Colonic mucosa (tissue), 4 donors: ENCODE results near the gene OSBP. TPM values are rescaled to one million over a fixed set of nuclear protein-coding genes. Genes with fewer than 3 reads are reported as not detected.

Experiments
- DNase-seq: peaks from one replicate; pipeline ENCODE4 v3.0.0-alpha.2; 2020
- H3K27ac ChIP-seq: fragments of 200-600 bp; one replicate; pipeline ENCODE4 v1.8.0; 2021
- H3K27me3 ChIP-seq: fragments of 200-600 bp; one replicate; pipeline ENCODE4 v1.8.0; 2021
- H3K36me3 ChIP-seq: fragments of 200-600 bp; one replicate; pipeline ENCODE4 v1.8.0; 2021
- H3K4me1 ChIP-seq: fragments of 200-600 bp; one replicate; pipeline ENCODE4 v1.8.0; 2021; ENCODE audit warnings: mild to moderate bottlenecking
- H3K4me3 ChIP-seq: fragments of 200-600 bp; one replicate; pipeline ENCODE4 v1.8.0; 2021
- H3K9ac ChIP-seq, 2 donors: one replicate each; pipeline ENCODE4 v1.7.0; 2013; ENCODE audit warnings: control low read depth in 2 of 2, low read depth in 2 of 2, low read length in 2 of 2
- H3K9me3 ChIP-seq: fragments of 200-600 bp; one replicate; pipeline ENCODE4 v1.8.0; 2021
- intact Hi-C: fragments of 100-400 bp; cut with DNase I; formaldehyde crosslinking; loops from one replicate; pipeline ENCODE4 v1.14.1; 2022
- total RNA-seq, 2 donors: library from RNA; stranded (reverse); fragmentation: NEBNext Ultra II Directional in 1 of 2; extraction: Animal tissue kit (Norgen Biotek cat#: 25700) in 1 of 2; gene quantifications; one replicate each; pipeline ENCODE4 v1.2.1, GENCODE V29; 2021
- TF ChIP-seq, protein P1 (sequence below): fragments of 200-600 bp; IDR thresholded peaks from one replicate; pipeline ENCODE4 v1.8.0; 2022; ENCODE audit warnings: antibody characterized with exemption, mild to moderate bottlenecking
- donor health status: healthy.
- donor health status: DM: no; HTN: no; CAD: no.
- donor health status: DM: no; HTN: no; CAD: no.

The OSBP gene
- total RNA-seq, 2 donors from 2014 or later = 57.1 to 64.7 TPM

DNA sequence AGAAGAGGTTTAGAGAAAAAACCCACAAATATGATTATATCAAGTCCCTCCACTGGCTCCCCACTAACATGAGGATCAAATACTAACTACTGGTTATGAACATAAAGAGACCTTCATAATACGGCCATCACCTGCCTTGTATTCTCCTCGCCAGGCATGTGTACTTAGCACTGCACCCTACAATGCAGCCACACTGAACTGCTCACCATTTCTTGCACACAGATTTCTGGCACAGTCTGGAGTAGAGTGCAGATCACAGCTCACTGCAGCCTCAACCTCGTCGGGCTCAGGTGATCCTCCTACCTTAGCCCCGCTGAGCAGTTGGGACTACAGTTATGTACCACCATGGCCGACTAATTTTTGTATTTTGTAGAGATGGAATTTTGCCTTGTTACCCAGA is 13.1 kb downstream of the OSBP start:
- H3K9ac ChIP-seq = no peak overlapping the region
- TF ChIP-seq, protein P1, sequence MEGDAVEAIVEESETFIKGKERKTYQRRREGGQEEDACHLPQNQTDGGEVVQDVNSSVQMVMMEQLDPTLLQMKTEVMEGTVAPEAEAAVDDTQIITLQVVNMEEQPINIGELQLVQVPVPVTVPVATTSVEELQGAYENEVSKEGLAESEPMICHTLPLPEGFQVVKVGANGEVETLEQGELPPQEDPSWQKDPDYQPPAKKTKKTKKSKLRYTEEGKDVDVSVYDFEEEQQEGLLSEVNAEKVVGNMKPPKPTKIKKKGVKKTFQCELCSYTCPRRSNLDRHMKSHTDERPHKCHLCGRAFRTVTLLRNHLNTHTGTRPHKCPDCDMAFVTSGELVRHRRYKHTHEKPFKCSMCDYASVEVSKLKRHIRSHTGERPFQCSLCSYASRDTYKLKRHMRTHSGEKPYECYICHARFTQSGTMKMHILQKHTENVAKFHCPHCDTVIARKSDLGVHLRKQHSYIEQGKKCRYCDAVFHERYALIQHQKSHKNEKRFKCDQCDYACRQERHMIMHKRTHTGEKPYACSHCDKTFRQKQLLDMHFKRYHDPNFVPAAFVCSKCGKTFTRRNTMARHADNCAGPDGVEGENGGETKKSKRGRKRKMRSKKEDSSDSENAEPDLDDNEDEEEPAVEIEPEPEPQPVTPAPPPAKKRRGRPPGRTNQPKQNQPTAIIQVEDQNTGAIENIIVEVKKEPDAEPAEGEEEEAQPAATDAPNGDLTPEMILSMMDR = no peak
- no peak overlapping the region for H3K27ac ChIP-seq
- intact Hi-C loops = no loop called here
- DNase-seq = no peak
- no peak overlapping the region for H3K4me3 ChIP-seq
- H3K36me3 ChIP-seq = peaks cover 16% of the 10 kb centered on the region
- no peaks in the 10 kb centered on the region for H3K9me3 ChIP-seq
- no peaks in the 10 kb centered on the region for H3K27me3 ChIP-seq
- H3K4me1 ChIP-seq = no peaks in the 10 kb centered on the region

DNA sequence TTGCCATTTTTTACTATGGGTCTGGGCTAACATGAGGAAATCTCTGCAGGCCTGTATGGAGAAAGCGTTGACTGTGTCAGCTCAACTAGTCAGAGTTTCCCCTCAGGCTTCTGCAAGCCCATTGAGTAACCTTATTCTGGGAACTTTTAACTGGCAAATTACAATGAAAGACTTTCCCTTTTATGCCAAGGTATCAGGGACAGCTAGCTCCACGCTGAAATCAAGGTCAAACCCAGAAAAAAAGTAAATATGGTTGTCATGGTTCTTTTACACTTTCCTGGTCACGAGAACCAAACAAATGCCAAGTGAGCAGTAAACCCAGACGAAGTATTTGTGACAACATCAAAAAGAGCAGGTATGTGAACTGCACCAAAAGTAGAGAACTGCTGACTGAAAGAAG is 13.8 kb downstream of the OSBP start:
- intact Hi-C loops = no loop called here
- H3K9me3 ChIP-seq = no peaks in the 10 kb centered on the region
- DNase-seq = no peak
- no peaks in the 10 kb centered on the region for H3K4me1 ChIP-seq
- no peak overlapping the region for H3K9ac ChIP-seq
- no peak overlapping the region for H3K27ac ChIP-seq
- H3K36me3 ChIP-seq = peaks cover 9% of the 10 kb centered on the region
- no peaks in the 10 kb centered on the region for H3K27me3 ChIP-seq
- TF ChIP-seq, protein P1 = no peak
- H3K4me3 ChIP-seq = no peak overlapping the region

DNA sequence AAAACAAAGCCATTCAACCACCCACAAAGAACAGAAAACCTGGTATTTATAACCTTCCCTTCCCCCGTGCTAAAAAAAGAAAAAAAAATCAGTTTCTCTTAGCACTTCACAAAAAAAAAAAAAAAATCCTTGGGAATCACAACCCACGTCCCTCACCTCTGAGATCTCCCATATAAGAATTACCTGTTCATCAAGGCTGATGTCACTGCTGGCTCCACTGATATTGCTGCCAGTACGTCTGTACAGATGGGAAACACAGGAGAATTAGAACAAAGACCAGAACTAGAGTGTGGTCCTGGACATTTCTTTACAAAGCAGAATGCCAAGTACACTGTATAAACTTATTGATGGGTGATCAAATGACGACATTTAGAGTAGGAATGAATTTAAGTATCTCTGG is 14.9 kb downstream of the OSBP start:
- Histone ChIP-seq H3K9me3 (no peaks in the 10 kb centered on the region), H3K27me3 (no peaks in the 10 kb centered on the region), H3K36me3 (peaks cover 7% of the 10 kb centered on the region), H3K4me1 (no peaks in the 10 kb centered on the region), H3K27ac (no peak overlapping the region), H3K4me3 (no peak overlapping the region), H3K9ac (no peak overlapping the region)
- DNase-seq = no peak
- TF ChIP-seq, protein P1 = no peak
- intact Hi-C loops = no loop called here

DNA sequence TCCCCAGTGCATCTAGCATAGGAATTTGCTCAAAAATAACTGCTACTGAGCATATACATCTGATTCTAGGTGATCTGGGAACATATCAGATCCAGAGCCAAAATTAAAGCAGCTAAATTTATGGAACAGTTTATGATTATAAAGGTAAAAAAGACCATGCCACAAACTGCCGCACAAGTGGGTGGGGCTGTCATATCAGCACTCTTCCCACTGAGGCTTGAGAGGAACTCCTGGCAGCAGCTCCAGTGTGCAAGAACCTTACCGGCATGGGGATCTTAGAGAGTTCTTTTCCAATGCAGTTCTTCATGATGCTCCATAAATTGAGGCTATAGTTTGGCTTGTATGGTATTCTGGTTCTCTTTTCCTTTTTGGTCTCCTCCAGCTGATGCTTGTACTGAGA is 15.3 kb downstream of the OSBP start:
- intact Hi-C loops = no loop called here
- no peak overlapping the region for H3K27ac ChIP-seq
- H3K9ac ChIP-seq = no peak overlapping the region
- peaks cover 7% of the 10 kb centered on the region for H3K36me3 ChIP-seq
- no peak overlapping the region for H3K4me3 ChIP-seq
- DNase-seq = no peak
- H3K27me3 ChIP-seq = no peaks in the 10 kb centered on the region
- TF ChIP-seq, protein P1 = no peak
- no peaks in the 10 kb centered on the region for H3K9me3 ChIP-seq
- no peaks in the 10 kb centered on the region for H3K4me1 ChIP-seq

DNA sequence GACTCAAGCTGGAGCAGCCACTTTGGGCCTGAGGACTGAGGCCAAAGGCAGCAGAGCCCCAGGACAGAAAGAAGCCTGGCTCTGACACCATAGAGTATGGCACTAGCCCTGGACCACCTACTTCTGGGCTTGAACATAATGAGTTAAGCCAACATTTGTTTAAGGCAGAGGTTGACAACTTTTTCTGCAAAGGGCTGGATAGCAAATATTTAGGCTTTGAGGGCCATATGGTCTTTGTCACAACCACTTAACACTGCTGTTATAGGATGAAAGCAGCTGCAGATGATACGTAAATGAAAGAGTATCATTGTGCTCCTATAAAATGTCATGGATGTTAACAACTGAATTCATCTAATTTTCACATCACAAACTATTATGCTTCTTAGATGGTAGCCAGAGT is 16.6 kb downstream of the OSBP start:
- Histone ChIP-seq H3K4me1 (no peaks in the 10 kb centered on the region), H3K9ac (no peak overlapping the region), H3K27ac (no peak overlapping the region), H3K27me3 (no peaks in the 10 kb centered on the region), H3K36me3 (peaks cover 10% of the 10 kb centered on the region), H3K4me3 (no peak overlapping the region), H3K9me3 (no peaks in the 10 kb centered on the region)
- TF ChIP-seq, protein P1 = no peak
- intact Hi-C loops = no loop called here
- DNase-seq = no peak

DNA sequence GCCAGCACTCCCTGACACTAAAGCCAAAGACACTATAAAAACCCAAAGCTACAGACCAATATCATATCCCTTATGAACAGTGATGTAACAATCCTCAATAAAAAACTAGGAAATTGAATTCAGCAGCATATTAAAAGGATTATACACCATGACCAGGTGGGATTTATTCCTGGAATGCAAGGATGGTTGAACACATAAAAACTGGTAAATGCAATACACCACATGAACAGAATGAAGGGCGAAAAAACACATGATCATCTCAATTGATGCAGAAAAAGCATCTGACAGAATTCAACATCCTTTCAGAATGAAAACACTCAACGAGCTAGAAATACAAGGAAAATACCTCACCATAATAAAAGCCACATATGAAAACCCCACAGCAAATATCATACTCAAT is 31.3 kb downstream of the OSBP start:
- TF ChIP-seq, protein P1 = no peak
- no peaks in the 10 kb centered on the region for H3K27me3 ChIP-seq
- no peak overlapping the region for H3K9ac ChIP-seq
- no peaks in the 10 kb centered on the region for H3K9me3 ChIP-seq
- intact Hi-C loops = no loop called here
- DNase-seq = no peak
- peaks cover 4% of the 10 kb centered on the region for H3K36me3 ChIP-seq
- no peak overlapping the region for H3K4me3 ChIP-seq
- no peaks in the 10 kb centered on the region for H3K4me1 ChIP-seq
- no peak overlapping the region for H3K27ac ChIP-seq
